Calu3 (cell line): ENCODE measurements around the gene USP24. TPM values are rescaled to one million over a fixed set of nuclear protein-coding genes. Genes with fewer than 3 reads are reported as not detected.

Experiments used
- BruUV-seq: library from RNA; stranded (reverse); fragments of 400-500 nt; replicated peaks from 2 replicates; lab custom pipeline; 2021; lab: Mats Ljungman, UMichigan
- CTCF ChIA-PET: fragments of 300-600 bp; sonication (Branson Sonifier 250); formaldehyde crosslinking; loops from one replicate; lab custom pipeline; 2022; ENCODE audit warnings: antibody characterized with exemption; lab: Charles Lee
- DNase-seq: peaks from one replicate; pipeline ENCODE4 v3.0.0; 2022
- H3K27ac Mint-ChIP-seq: one replicate; pipeline ENCODE4 v1.8.0; 2022; ENCODE audit warnings: mixed read lengths; ENCODE audit not compliant: unreplicated experiment
- H3K27me3 Mint-ChIP-seq: one replicate; pipeline ENCODE4 v1.8.0; 2022; ENCODE audit warnings: mixed read lengths; ENCODE audit not compliant: unreplicated experiment
- H3K36me3 Mint-ChIP-seq: one replicate; pipeline ENCODE4 v1.8.0; 2022; ENCODE audit warnings: mild to moderate bottlenecking, moderate library complexity, mixed read lengths; ENCODE audit not compliant: insufficient read depth, unreplicated experiment
- H3K4me1 Mint-ChIP-seq: one replicate; pipeline ENCODE4 v1.8.0; 2022; ENCODE audit warnings: mild to moderate bottlenecking, low read depth, mixed read lengths; ENCODE audit not compliant: unreplicated experiment
- H3K4me3 Mint-ChIP-seq: one replicate; pipeline ENCODE4 v1.8.0; 2022; ENCODE audit warnings: mild to moderate bottlenecking, low read depth, moderate library complexity, mixed read lengths; ENCODE audit not compliant: unreplicated experiment
- H3K9me3 Mint-ChIP-seq: one replicate; pipeline ENCODE4 v1.8.0; 2022; ENCODE audit warnings: low read depth, mixed read lengths; ENCODE audit not compliant: unreplicated experiment
- intact Hi-C: fragments of 100-400 bp; cut with micrococcal nuclease; formaldehyde crosslinking; loops from one replicate; pipeline ENCODE4 v1.10.0; 2022; ENCODE audit not compliant: unreplicated experiment
- total RNA-seq: library from RNA; stranded (reverse); gene quantifications from 2 replicates; pipeline ENCODE4 v1.2.3, GENCODE V29; 2022
- TF ChIP-seq, protein P1 (sequence below): fragments of 200-600 bp; IDR thresholded peaks from one replicate; pipeline ENCODE4 v1.8.0; 2022; ENCODE audit warnings: antibody characterized with exemption; ENCODE audit not compliant: unreplicated experiment

Gene USP24
- total RNA-seq, 1 experiment from 2014 or later: 45.3 TPM

DNA sequence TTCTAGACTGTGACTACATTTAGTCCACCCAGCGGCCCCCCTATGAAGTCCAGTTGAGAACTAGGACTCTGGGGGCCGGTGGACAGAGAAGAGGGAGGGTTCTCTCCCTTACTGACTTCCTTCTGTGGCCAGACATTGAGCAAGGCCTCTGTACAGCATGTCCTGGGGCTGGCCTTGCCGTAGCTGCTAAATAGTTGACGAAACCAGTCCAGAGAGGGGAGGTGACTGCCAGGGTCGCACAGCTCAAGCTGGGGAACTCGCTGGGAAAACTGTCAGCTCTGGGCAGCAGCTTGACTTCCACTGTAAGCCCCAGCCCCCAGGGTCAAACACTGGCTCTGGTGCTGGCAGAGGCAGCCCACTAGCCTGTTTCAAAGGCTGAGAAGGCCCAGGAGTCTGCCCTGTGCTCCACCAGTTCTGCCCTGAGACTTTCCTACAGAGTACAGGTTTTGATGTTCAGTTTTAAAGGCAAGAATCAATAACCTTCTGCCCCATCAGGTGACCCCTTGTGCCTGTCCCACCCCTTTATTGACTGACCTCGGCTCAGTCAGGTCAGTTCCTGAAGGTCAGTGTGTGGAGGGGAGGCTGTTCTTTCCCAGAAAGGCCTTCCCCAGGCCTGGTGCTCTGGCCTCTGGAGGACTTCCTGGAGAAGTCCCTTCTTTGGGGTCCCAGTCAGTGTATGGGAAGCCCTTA is 161.8 kb downstream of the USP24 start:
- no peak overlapping the region for H3K27ac Mint-ChIP-seq
- peaks cover 20% of the 10 kb centered on the region for H3K36me3 Mint-ChIP-seq
- CTCF ChIA-PET: no interaction called here
- DNase-seq: no peak
- no peak overlapping the region for H3K4me3 Mint-ChIP-seq
- H3K27me3 Mint-ChIP-seq: no peaks in the 10 kb centered on the region
- TF ChIP-seq, protein P1, sequence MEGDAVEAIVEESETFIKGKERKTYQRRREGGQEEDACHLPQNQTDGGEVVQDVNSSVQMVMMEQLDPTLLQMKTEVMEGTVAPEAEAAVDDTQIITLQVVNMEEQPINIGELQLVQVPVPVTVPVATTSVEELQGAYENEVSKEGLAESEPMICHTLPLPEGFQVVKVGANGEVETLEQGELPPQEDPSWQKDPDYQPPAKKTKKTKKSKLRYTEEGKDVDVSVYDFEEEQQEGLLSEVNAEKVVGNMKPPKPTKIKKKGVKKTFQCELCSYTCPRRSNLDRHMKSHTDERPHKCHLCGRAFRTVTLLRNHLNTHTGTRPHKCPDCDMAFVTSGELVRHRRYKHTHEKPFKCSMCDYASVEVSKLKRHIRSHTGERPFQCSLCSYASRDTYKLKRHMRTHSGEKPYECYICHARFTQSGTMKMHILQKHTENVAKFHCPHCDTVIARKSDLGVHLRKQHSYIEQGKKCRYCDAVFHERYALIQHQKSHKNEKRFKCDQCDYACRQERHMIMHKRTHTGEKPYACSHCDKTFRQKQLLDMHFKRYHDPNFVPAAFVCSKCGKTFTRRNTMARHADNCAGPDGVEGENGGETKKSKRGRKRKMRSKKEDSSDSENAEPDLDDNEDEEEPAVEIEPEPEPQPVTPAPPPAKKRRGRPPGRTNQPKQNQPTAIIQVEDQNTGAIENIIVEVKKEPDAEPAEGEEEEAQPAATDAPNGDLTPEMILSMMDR: no peak
- H3K9me3 Mint-ChIP-seq: no peaks in the 10 kb centered on the region
- intact Hi-C loops: no loop called here
- BruUV-seq: no TSS peak
- no peaks in the 10 kb centered on the region for H3K4me1 Mint-ChIP-seq

DNA sequence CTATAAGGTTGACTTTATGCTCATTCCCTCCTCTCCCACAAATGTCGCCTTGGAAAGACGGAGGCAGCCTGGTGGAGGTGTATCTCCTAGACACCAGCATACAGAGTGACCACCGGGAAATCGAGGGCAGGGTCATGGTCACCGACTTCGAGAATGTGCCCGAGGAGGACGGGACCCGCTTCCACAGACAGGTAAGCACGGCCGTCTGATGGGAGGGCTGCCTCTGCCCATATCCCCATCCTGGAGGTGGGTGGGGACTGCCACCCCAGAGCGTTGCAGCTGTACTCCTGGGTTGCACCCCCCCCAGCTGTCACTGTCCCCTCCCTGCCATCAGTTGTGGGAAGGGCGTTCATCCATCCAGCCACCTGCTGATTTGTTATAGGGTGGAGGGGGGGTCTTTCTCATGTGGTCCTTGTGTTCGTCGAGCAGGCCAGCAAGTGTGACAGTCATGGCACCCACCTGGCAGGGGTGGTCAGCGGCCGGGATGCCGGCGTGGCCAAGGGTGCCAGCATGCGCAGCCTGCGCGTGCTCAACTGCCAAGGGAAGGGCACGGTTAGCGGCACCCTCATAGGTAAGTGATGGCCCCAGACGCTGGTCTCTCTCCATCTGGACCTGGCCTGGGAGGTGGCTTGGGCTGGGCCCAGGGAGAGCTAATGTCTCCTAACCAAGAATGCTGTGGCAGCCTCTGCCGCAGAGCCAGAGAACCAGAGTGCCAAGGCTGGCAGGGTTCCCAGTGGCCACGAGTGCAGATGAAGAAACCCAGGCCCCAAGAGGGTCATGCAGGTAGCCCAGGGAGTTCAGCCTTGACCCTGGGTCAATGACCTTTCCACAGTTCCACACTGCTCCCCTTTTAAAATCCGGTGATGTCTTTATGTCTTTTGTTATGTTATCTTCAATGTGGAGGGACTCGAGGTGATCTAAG is 162.7 kb downstream of the USP24 start:
- Mint-ChIP-seq H3K27me3 (no peaks in the 10 kb centered on the region), H3K36me3 (peaks cover 21% of the 10 kb centered on the region), H3K27ac (no peak overlapping the region), H3K4me1 (no peaks in the 10 kb centered on the region), H3K9me3 (no peaks in the 10 kb centered on the region), H3K4me3 (no peak overlapping the region)
- TF ChIP-seq, protein P1: no peak
- BruUV-seq: no TSS peak
- CTCF ChIA-PET: no interaction called here
- intact Hi-C loops: no loop called here
- no peak for DNase-seq

- no peaks in the 10 kb centered on the region for H3K9me3 Mint-ChIP-seq
- H3K27ac Mint-ChIP-seq: no peak overlapping the region
- intact Hi-C loops: no loop called here
- CTCF ChIA-PET: no interaction called here
- H3K27me3 Mint-ChIP-seq: no peaks in the 10 kb centered on the region
- peaks cover 21% of the 10 kb centered on the region for H3K36me3 Mint-ChIP-seq
- no TSS peak for BruUV-seq
- TF ChIP-seq, protein P1: no peak
- no peak for DNase-seq
- H3K4me1 Mint-ChIP-seq: no peaks in the 10 kb centered on the region
- no peak overlapping the region for H3K4me3 Mint-ChIP-seq
These were observed 163.5 kb downstream of the USP24 start for GRCh38 chr1:55051621-55052020.

DNA sequence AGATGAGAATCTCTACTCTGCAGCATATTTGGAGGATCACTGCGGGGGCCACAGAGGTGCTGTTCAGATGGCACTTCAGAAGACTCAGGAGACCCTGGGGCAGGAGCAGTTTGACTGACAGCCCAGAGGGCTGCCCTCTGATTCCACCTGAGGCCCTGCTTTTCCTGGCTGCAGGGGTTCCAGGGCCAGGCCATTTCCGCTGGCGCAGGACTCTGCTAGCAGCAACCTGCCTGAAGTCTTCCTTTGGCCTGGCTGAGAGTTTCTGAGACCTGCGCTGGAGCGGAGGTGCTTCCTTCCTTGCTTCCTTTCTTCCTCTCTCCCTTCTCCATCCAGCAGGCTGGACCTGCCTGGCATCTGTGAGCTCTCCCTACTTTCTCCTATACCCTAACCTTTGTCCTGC is 164.0 kb downstream of the USP24 start:
- H3K4me3 Mint-ChIP-seq: no peak overlapping the region
- peaks cover 19% of the 10 kb centered on the region for H3K36me3 Mint-ChIP-seq
- CTCF ChIA-PET: no interaction called here
- TF ChIP-seq, protein P1: no peak
- DNase-seq: no peak
- intact Hi-C loops: no loop called here
- H3K4me1 Mint-ChIP-seq: no peaks in the 10 kb centered on the region
- BruUV-seq: no TSS peak
- no peak overlapping the region for H3K27ac Mint-ChIP-seq
- no peaks in the 10 kb centered on the region for H3K9me3 Mint-ChIP-seq
- H3K27me3 Mint-ChIP-seq: no peaks in the 10 kb centered on the region
